H1 (cell line): ENCODE measurements around the gene HAVCR1. TPM values are rescaled to one million over a fixed set of nuclear protein-coding genes. Genes with fewer than 3 reads are reported as not detected.

ENCODE experiments used
- CHD7 ChIP-seq: fragments of 300-600 bp; sonication (generic); IDR thresholded peaks from 2 replicates; pipeline ENCODE4 v1.7.1; 2012; ENCODE audit warnings: low read length, moderate library complexity, mild to moderate bottlenecking, inconsistent platforms; ENCODE audit not compliant: insufficient replicate concordance
- FOSL1 ChIP-seq: IDR thresholded peaks from 2 replicates; pipeline ENCODE4 v1.6.1; 2011; ENCODE audit warnings: mild to moderate bottlenecking, low read depth, low read length, moderate library complexity; ENCODE audit not compliant: insufficient read depth
- RAD21 ChIP-seq, 2 experiments: IDR thresholded peaks in 1 of 2; conservative IDR thresholded peaks in 1 of 2; 2 replicates each; pipeline ENCODE4 v1.6.1; 2011; ENCODE audit warnings: low read depth in 2 of 2, low read length in 2 of 2, improper control_type of control experiment in 1 of 2, inconsistent platforms in 1 of 2, mild to moderate bottlenecking in 1 of 2, moderate library complexity in 1 of 2
- polyA plus RNA-seq, 7 experiments: library from polyadenylated mRNA; depleted of rRNA in 3 of 7; stranded (reverse) in 5 of 7; unstranded in 2 of 7; fragments of >200 nt in 5 of 7; fragments of 200-250 nt in 2 of 7; gene quantifications; 1 replicate in 5 of 7; 2 replicates in 1 of 7; 4 replicates in 1 of 7; pipeline versions ENCODE4 v1.2.1 to v1.2.3, GENCODE V29; 2011 to 2013; ENCODE audit warnings: missing spikeins in 2 of 7, mixed read lengths in 2 of 7
- total RNA-seq: library from RNA; stranded (reverse); fragmentation: NEBNext Ultra II Directional; extraction: Animal tissue kit (Norgen Biotek cat#: 25700); gene quantifications from 2 replicates; pipeline ENCODE4 v1.2.1, GENCODE V29; 2021

Gene HAVCR1
- total and polyA plus RNA-seq, 2 of the 8 experiments (the other 6 are each of a cell fraction or from before 2014, with no cell fraction given), result not detected

- TF ChIP-seq CHD7 (no peak), RAD21 (IDR thresholded peaks at IDR 0.05 in 1 of 2, conservative IDR thresholded peaks at IDR 0.05 in 1 of 2; ENCODE audit: low read depth in 2 of 2, low read length in 2 of 2) (no peak), FOSL1 (no peak)
- TF ChIP-seq, all 59 proteins: peak for 0
These were observed 53.9 kb downstream of the HAVCR1 start (continued) for GRCh38 chr5:157004893-157005551.
